Glutamatergic neuron (in vitro differentiated cells): ENCODE measurements around the gene SRP9. TPM values are rescaled to one million over a fixed set of nuclear protein-coding genes. Genes with fewer than 3 reads are reported as not detected.
A peak's percentile ranks its signal among the peaks of the same experiment; 100 is the strongest.
"Not testable (repeated sequence)": the region's sequence is repeated elsewhere in the genome, so short reads cannot be mapped to it uniquely, and the experiment has no call there.

Experiments
- DNase-seq: peaks from one replicate; pipeline ENCODE4 v3.0.0; 2022
- H3K27ac Mint-ChIP-seq: one replicate; pipeline ENCODE4 v1.8.0; 2020; ENCODE audit warnings: mild to moderate bottlenecking, mixed read lengths, inconsistent platforms; ENCODE audit not compliant: unreplicated experiment
- H3K27me3 Mint-ChIP-seq: one replicate; pipeline ENCODE4 v1.8.0; 2020; ENCODE audit warnings: mild to moderate bottlenecking, moderate library complexity, mixed read lengths, inconsistent platforms; ENCODE audit not compliant: unreplicated experiment
- H3K36me3 Mint-ChIP-seq: one replicate; pipeline ENCODE4 v1.8.0; 2020; ENCODE audit warnings: mild to moderate bottlenecking, mixed read lengths, inconsistent platforms; ENCODE audit not compliant: unreplicated experiment
- H3K4me1 Mint-ChIP-seq: one replicate; pipeline ENCODE4 v1.8.0; 2020; ENCODE audit warnings: mild to moderate bottlenecking, low read depth, mixed read lengths, inconsistent platforms; ENCODE audit not compliant: unreplicated experiment
- H3K4me3 Mint-ChIP-seq: one replicate; pipeline ENCODE4 v1.8.0; 2020; ENCODE audit warnings: mild to moderate bottlenecking, mixed read lengths, inconsistent platforms; ENCODE audit not compliant: unreplicated experiment
- H3K9me3 Mint-ChIP-seq: one replicate; pipeline ENCODE4 v1.8.0; 2020; ENCODE audit warnings: mild to moderate bottlenecking, moderate library complexity, mixed read lengths, inconsistent platforms; ENCODE audit not compliant: unreplicated experiment
- CTCF ChIP-seq: fragments of 200-600 bp; sonication (generic); IDR thresholded peaks from one replicate; pipeline ENCODE4 v1.5.0; 2021; ENCODE audit not compliant: partially characterized antibody, unreplicated experiment
- total RNA-seq: library from RNA; stranded (reverse); fragmentation: NEBNext Ultra II Directional; extraction: Animal tissue kit (Norgen Biotek cat#: 25700); gene quantifications from one replicate; pipeline ENCODE4 v1.2.1, GENCODE V29; 2021; ENCODE audit not compliant: unreplicated experiment

Gene SRP9
- total RNA-seq, 1 donor from 2014 or later = 364 TPM

GRCh38 chr1:225754940-225755641, 22.5 kb upstream of the SRP9 start:
- H3K36me3 Mint-ChIP-seq = no peaks in the 10 kb centered on the region
- H3K4me3 Mint-ChIP-seq = peak overlapping the region; percentile 63
- H3K27ac Mint-ChIP-seq = peak overlapping the region; percentile 87
- peaks cover 20% of the 10 kb centered on the region for H3K4me1 Mint-ChIP-seq
- peaks cover 9% of the 10 kb centered on the region for H3K9me3 Mint-ChIP-seq
- no peak for DNase-seq
- peaks cover 4% of the 10 kb centered on the region for H3K27me3 Mint-ChIP-seq
- TF ChIP-seq CTCF = no peak

GRCh38 chr1:225755671-225756319, 21.8 kb upstream of the SRP9 start:
- DNase-seq = peak; percentile 49
- peaks cover 14% of the 10 kb centered on the region for H3K4me1 Mint-ChIP-seq
- H3K9me3 Mint-ChIP-seq = peaks cover 9% of the 10 kb centered on the region
- peak overlapping the region; percentile 87 for H3K27ac Mint-ChIP-seq
- peaks cover 2% of the 10 kb centered on the region for H3K27me3 Mint-ChIP-seq
- H3K36me3 Mint-ChIP-seq = no peaks in the 10 kb centered on the region
- peak overlapping the region; percentile 63 for H3K4me3 Mint-ChIP-seq
- TF ChIP-seq CTCF = no peak

- Mint-ChIP-seq H3K36me3 (no peaks in the 10 kb centered on the region), H3K27me3 (peaks cover 4% of the 10 kb centered on the region), H3K27ac (no peak overlapping the region), H3K4me1 (peaks cover 23% of the 10 kb centered on the region), H3K9me3 (peaks cover 7% of the 10 kb centered on the region), H3K4me3 (no peak overlapping the region)
- TF ChIP-seq CTCF = no peak
- no peak for DNase-seq
Observed at GRCh38 chr1:225757927-225758656, 19.5 kb upstream of the SRP9 start.

- H3K4me1 Mint-ChIP-seq = peaks cover 24% of the 10 kb centered on the region
- not testable (repeated sequence) for H3K27ac Mint-ChIP-seq, H3K36me3 Mint-ChIP-seq, H3K4me3 Mint-ChIP-seq, DNase-seq, H3K9me3 Mint-ChIP-seq, H3K27me3 Mint-ChIP-seq
Observed at GRCh38 chr1:225759972-225760371, 17.7 kb upstream of the SRP9 start.

- no peak overlapping the region for H3K4me3 Mint-ChIP-seq
- no peak overlapping the region for H3K27ac Mint-ChIP-seq
- H3K4me1 Mint-ChIP-seq = peaks cover 18% of the 10 kb centered on the region
- H3K27me3 Mint-ChIP-seq = peaks cover 2% of the 10 kb centered on the region
- no peak for DNase-seq
- no peak for TF ChIP-seq CTCF
- peaks cover 5% of the 10 kb centered on the region for H3K9me3 Mint-ChIP-seq
- H3K36me3 Mint-ChIP-seq = no peaks in the 10 kb centered on the region
Observed at GRCh38 chr1:225760531-225760930, 17.1 kb upstream of the SRP9 start.

- Mint-ChIP-seq H3K4me1 (peaks cover 12% of the 10 kb centered on the region), H3K27ac (peak overlapping the region; percentile 19)
- not testable (repeated sequence) for H3K27me3 Mint-ChIP-seq, H3K4me3 Mint-ChIP-seq, H3K36me3 Mint-ChIP-seq, H3K9me3 Mint-ChIP-seq, DNase-seq
Observed at GRCh38 chr1:225761395-225761794, 16.2 kb upstream of the SRP9 start.
